DND-41 (cell line): ENCODE data around the gene SFXN4.

Source experiments
- ATAC-seq: fragments of 200-7000 bp; cut with Tn5 transposase; 3 replicates; pipeline ENCODE4 v1.9.1; 2021; ENCODE audit warnings: low read depth; ENCODE audit not compliant: insufficient read depth
- DNase-seq: peaks from one replicate; pipeline ENCODE4 v3.0.0-alpha.2; 2020
- H2AFZ ChIP-seq: 2 replicates; pipeline ENCODE4 v1.6.0; 2012; ENCODE audit warnings: low read depth, low read length
- H3K27ac ChIP-seq: 2 replicates; pipeline ENCODE4 v1.5.1; 2012; ENCODE audit warnings: low read length, inconsistent platforms
- H3K27me3 ChIP-seq: fragments of 200-600 bp; sonication (generic); 2 replicates; pipeline ENCODE4 v1.6.0; 2012; ENCODE audit warnings: low read length, mild to moderate bottlenecking, inconsistent platforms; ENCODE audit not compliant: insufficient read depth, poor library complexity
- H3K36me3 ChIP-seq: 2 replicates; pipeline ENCODE4 v1.5.1; 2012; ENCODE audit warnings: low read length, inconsistent platforms; ENCODE audit not compliant: insufficient read depth
- H3K4me1 ChIP-seq: 2 replicates; pipeline ENCODE4 v1.5.1; 2012; ENCODE audit warnings: mild to moderate bottlenecking, low read length; ENCODE audit not compliant: insufficient read depth
- H3K4me2 ChIP-seq: 2 replicates; pipeline ENCODE4 v1.6.0; 2012; ENCODE audit warnings: mild to moderate bottlenecking, moderate library complexity, low read length, inconsistent platforms; ENCODE audit not compliant: insufficient read depth
- H3K4me3 ChIP-seq, 2 experiments: fragments of 200-600 bp in 1 of 2; shearing (Covaris generic) in 1 of 2; 2 replicates each; pipeline ENCODE4 v1.5.1; 2012 to 2016; ENCODE audit warnings: inconsistent platforms in 2 of 2, low read length in 2 of 2, mild to moderate bottlenecking in 2 of 2, low read depth in 1 of 2, moderate library complexity in 1 of 2
- H3K79me2 ChIP-seq: 2 replicates; pipeline ENCODE4 v1.6.0; 2012; ENCODE audit warnings: low read length, inconsistent platforms; ENCODE audit not compliant: insufficient read depth
- H3K9ac ChIP-seq: 2 replicates; pipeline ENCODE4 v1.6.0; 2012; ENCODE audit warnings: low read depth, mild to moderate bottlenecking, inconsistent platforms, low read length, moderate library complexity
- H3K9me3 ChIP-seq: 2 replicates; pipeline ENCODE4 v1.5.1; 2012; ENCODE audit warnings: low read length, moderate library complexity, mild to moderate bottlenecking, inconsistent platforms; ENCODE audit not compliant: insufficient read depth, severe bottlenecking
- H4K20me1 ChIP-seq: 2 replicates; pipeline ENCODE4 v1.6.0; 2012; ENCODE audit warnings: low read length; ENCODE audit not compliant: insufficient read depth
- EZH2 ChIP-seq: IDR thresholded peaks from 3 replicates; pipeline ENCODE4 v1.6.1; 2012; ENCODE audit warnings: borderline replicate concordance, low read depth, mild to moderate bottlenecking, moderate library complexity, low read length, inconsistent platforms; ENCODE audit not compliant: severe bottlenecking
- TF ChIP-seq, protein P1 (sequence below): IDR thresholded peaks from 2 replicates; pipeline ENCODE4 v1.5.1; 2012; ENCODE audit warnings: borderline replicate concordance, low read length, moderate library complexity, mild to moderate bottlenecking; ENCODE audit not compliant: poor library complexity, severe bottlenecking; ENCODE audit errors: extremely low read depth

The SFXN4 gene

DNA sequence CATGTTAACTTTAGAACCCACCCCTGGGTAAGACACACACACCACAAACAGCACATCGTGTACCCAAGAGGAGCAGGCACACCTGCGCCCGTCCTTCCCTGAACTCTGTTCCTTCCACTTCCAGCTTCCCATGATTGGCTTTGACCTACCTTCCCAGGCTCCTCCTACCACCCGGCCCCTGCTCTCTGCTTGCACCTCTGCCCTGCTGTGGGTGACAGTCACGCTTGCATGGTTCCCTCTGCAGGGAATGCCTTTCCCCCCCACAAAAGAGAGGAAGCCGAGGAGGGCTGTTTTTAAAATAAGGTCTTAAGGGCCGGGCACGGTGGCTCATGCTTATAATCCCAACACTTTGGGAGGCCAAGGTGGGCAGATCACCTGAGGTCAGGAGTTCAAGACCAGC lies 16.4 kb downstream of the SFXN4 start:
- no peak for TF ChIP-seq EZH2
- TF ChIP-seq, protein P1, sequence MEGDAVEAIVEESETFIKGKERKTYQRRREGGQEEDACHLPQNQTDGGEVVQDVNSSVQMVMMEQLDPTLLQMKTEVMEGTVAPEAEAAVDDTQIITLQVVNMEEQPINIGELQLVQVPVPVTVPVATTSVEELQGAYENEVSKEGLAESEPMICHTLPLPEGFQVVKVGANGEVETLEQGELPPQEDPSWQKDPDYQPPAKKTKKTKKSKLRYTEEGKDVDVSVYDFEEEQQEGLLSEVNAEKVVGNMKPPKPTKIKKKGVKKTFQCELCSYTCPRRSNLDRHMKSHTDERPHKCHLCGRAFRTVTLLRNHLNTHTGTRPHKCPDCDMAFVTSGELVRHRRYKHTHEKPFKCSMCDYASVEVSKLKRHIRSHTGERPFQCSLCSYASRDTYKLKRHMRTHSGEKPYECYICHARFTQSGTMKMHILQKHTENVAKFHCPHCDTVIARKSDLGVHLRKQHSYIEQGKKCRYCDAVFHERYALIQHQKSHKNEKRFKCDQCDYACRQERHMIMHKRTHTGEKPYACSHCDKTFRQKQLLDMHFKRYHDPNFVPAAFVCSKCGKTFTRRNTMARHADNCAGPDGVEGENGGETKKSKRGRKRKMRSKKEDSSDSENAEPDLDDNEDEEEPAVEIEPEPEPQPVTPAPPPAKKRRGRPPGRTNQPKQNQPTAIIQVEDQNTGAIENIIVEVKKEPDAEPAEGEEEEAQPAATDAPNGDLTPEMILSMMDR, result no peak
- H3K79me2 ChIP-seq, result no peaks in the 10 kb centered on the region
- H3K27ac ChIP-seq, result no peak overlapping the region
- no peaks in the 10 kb centered on the region for H3K9me3 ChIP-seq
- DNase-seq (no peak), ATAC-seq (0 out of 3 replicates have a peak, but pooled peaks have one; percentile 16)
- no peaks in the 10 kb centered on the region for H4K20me1 ChIP-seq
- H3K4me1 ChIP-seq, result no peaks in the 10 kb centered on the region
- peaks cover 83% of the 10 kb centered on the region for H3K36me3 ChIP-seq
- no peak overlapping the region for H3K9ac ChIP-seq
- H3K4me3 ChIP-seq, result no peak overlapping the region
- no peak overlapping the region for H3K4me2 ChIP-seq
- no peaks in the 10 kb centered on the region for H3K27me3 ChIP-seq
- no peak overlapping the region for H2AFZ ChIP-seq

DNA sequence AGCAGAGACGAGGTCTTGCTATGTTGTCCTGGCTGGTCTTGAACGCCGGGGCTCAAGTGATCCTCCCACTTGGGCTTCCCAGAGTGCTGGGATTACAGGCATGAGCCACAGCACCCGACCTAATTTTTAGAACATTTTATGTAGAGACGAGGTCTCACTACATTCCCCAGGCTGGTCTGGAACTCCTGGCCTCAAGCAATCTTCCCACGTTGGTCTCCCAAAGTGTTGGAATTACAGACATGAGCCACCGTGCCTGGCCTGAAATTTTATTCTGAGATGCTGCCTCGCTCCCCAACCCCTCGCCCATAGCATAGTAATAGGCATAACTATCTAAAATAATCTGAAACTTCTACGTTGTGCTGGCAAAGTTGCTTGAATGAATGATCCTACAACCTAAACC lies 21.9 kb downstream of the SFXN4 start:
- H3K27me3 ChIP-seq, result no peaks in the 10 kb centered on the region
- no peaks in the 10 kb centered on the region for H4K20me1 ChIP-seq
- no peak overlapping the region for H3K4me2 ChIP-seq
- H3K4me3 ChIP-seq, result no peak overlapping the region
- H3K27ac ChIP-seq, result no peak overlapping the region
- no peak for ATAC-seq
- no peak for DNase-seq
- TF ChIP-seq EZH2, result no peak
- TF ChIP-seq, protein P1, result no peak
- no peak overlapping the region for H3K9ac ChIP-seq
- no peak overlapping the region for H2AFZ ChIP-seq
- no peaks in the 10 kb centered on the region for H3K9me3 ChIP-seq
- peaks cover 15% of the 10 kb centered on the region for H3K4me1 ChIP-seq
- peaks cover 4% of the 10 kb centered on the region; the same call in 1 of the 2 replicates for H3K79me2 ChIP-seq
- peaks cover 74% of the 10 kb centered on the region for H3K36me3 ChIP-seq

DNA sequence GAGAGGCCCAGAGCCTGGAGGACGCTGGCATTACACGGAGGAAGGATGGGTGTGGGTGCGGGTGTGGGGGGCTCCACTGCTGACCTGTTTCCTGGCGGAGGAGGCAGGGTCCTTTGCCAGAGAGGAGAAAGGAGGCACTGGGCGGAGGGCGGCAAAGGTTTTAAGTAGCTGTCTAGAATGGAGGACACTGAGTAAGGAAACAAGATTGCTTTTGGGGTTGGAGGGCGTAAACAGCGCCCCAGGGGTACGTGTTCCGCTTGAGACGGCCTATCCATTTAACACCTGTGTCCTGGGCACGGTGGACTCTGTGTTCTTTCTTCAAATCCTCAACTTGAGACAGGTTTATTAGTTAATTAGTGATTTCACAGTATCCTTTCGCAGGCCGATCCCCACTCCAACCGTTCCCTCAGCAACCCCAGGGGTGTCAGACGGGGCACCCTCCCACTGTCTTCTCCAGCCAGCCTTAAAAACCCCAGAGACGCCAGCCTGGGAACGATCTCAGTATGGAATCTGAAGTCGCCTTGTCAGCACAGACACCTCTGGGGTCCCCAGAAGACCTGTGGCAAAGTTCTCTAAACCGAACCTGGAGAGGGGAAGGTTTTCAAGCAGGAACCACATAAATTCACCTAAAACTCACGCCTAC lies 24.8 kb downstream of the SFXN4 start:
- Histone ChIP-seq H3K4me1 (peaks cover 35% of the 10 kb centered on the region), H3K4me2 (no peak overlapping the region), H3K27me3 (no peaks in the 10 kb centered on the region), H2AFZ (no peak overlapping the region), H3K4me3 (no peak overlapping the region), H3K9ac (no peak overlapping the region; the same call in 1 of the 2 replicates), H3K79me2 (peaks cover 11% of the 10 kb centered on the region; the same call in 1 of the 2 replicates), H4K20me1 (no peaks in the 10 kb centered on the region), H3K36me3 (peaks cover 63% of the 10 kb centered on the region), H3K27ac (peak overlapping the region; percentile 33), H3K9me3 (no peaks in the 10 kb centered on the region)
- no peak for DNase-seq
- ATAC-seq, result no peak
- TF ChIP-seq, protein P1, result no peak
- TF ChIP-seq EZH2, result no peak
